ENCODE measurements around the gene BRSK2.
"Not testable (repeated sequence)": the region's sequence is repeated elsewhere in the genome, so short reads cannot be mapped to it uniquely, and the experiment has no call there.

Gene BRSK2

DNA sequence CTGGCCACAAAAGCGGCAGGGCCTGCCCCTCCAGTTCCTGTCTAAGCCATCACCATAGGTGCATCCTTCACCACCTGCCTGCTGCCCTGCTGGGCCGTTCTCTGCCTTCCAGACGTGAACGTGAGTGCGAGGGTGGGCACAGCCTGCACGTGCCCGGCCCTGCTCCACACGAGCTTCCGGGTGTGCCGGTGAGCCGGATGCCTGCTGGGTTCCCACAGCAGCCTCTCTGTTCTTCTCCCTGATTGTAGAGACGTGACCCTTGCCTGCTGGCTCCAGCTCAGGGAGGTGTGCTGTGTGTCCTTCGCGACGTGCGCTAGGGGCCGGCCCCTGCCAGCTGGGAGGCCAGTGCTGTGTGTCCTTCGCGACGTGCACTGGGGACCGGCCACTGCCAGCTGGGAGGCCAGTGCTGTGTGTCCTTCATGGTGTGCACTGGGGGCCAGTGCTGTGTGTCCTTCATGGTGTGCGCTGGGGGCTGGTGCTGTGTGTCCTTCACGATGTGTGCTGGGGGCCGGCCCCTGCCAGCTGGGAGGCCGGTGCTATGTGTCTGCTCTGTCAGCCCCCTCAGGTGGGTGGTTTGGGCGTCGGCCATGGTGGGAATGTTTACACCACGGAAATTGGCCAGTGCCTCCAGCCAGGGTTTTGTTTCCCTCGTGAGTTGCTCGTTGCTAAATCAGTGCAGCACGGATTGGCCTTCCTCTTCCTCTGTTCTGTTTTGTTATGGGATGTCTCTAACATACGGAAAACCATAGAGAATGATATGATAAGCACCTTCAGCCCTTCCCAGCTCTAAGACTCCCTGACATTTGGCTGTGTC is 35.4 kb upstream of the BRSK2 start:
- no peak for DNase-seq

DNA sequence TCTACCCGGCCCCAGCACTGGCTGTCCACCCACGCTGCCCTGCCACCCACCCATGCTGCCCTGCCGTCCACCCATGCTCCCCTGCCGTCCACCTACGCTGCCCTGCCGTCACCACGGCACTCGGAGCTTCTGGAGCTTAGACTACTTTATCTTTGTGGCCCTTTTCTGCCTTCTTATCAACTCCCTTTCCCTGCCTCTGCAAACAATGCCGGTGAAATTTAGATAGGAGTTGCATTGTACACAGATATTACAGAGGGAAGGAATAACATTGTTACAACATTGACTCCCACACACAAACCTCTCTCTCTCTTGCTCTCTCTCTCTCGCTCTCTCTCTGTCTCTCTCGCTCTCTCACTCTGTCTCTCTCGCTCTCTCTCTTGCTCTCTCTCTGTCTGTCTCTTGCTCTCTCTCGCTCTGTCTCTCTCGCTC is 33.7 kb upstream of the BRSK2 start:
- no peak for DNase-seq

DNA sequence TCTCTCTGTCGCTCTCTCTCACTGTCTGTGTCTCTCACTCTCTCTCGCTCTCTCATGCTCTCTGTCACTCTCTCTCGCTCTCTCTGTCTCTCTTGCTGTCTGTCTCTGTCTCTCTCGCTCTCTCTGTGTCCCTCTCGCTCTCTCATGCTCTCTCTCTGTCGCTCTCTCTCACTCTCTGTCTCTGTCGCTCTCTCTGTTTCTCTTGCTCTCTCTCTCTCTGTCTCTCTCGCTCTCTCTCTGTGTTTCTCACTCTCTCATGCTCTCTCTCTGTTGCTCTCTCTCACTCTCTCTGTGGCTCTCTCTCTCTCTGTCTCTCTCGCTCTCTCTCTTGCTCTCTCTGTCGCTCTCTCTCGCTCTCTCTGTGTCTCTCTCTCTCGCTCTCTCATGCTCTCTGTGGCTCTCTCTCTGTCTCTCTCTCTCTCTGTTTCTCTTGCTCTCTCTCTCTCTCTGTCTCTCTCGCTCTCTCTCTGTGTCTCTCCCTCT is 33.2 kb upstream of the BRSK2 start:
- DNase-seq = no peak

DNA sequence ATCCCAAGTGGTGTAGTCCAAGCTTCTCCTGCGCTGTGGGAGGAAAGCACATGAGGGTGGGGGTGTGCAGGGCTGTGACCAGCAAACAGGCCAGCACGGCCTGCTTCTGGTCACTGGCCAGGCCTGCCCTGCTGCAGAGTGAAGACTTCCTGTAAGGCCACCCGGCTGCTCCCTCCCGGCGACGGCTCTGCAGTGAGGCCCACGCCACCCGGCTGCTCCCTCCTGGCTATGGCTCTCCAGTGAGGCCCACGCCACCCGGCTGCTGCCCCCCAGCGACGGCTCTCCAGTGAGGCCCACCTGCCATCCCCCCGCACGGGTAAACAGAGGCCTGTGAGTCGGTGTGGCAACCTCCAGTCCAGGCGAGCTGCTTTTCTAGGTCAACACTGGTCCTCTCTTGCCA is 31.4 kb upstream of the BRSK2 start:
- DNase-seq = no peak

DNA sequence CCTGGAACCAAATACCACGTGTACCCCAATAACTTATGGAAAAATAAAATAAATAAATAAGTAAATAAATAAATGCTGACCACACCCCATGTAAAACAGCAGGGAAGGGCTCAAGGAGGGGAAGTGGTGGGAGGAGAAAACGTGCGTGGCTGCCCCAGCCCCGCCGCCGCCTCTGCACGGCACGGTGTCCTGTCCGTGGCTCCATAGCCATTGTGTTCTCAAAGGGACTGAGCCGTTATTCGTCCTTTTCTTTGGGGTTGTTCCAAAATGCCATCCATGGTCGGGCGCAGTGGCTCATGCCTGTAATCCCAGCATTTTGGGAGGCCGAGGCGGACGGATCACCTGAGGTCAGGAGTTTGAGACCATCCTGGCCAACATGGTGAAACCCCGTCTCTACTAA is 30.8 kb upstream of the BRSK2 start:
- DNase-seq = not testable (repeated sequence)

DNA sequence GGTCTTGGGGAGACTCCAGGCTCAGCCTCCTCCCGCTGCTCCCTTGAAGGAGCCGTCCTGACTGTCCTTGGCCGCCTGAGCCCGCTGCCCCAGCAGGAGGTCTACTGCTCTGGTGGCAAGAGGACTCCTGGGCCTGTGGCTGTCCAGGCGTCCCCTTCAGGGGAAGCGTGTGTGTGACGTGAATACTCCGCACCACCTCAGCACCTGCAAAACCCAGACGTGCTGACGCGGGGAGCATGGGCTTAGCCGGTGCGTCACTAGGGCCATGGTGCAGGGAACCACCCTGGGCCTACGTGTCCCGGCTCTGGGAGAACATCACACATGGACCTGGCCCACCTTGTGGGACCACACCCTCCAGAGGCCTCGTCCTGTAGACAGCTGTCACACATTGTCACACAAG is 30.2 kb upstream of the BRSK2 start:
- no peak for DNase-seq

DNA sequence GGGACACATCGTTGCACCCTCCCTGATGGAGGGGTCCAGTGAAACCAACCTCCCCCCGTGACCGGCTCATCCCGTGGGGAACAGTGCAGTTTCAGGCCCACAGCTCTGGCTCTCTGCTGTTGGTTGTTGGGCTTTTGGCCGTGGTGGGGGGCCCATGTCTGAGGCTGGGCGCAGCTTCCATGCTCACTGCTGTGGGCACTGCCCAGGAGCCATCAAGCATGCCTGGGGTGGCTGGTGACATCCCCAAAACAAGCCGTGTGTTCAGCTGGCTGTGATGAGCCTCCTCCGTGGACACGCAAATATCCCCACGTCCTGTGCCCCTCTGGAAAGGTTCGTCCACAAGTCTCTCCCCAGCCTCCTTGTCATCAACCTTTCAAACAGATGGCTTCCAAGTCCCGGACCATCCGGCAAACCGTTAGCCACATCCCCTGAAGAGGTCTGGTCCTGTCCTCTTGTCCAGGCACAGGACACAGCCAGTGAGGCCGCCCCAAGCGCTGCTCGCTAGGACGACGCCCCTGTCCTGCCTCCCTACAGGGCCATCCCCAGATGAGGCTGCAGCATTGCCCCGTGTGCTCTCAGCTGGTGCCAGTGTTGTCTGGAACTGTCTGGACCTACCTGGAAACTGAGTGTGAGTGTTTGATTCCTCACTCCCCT is 29.4 kb upstream of the BRSK2 start:
- DNase-seq = no peak

DNA sequence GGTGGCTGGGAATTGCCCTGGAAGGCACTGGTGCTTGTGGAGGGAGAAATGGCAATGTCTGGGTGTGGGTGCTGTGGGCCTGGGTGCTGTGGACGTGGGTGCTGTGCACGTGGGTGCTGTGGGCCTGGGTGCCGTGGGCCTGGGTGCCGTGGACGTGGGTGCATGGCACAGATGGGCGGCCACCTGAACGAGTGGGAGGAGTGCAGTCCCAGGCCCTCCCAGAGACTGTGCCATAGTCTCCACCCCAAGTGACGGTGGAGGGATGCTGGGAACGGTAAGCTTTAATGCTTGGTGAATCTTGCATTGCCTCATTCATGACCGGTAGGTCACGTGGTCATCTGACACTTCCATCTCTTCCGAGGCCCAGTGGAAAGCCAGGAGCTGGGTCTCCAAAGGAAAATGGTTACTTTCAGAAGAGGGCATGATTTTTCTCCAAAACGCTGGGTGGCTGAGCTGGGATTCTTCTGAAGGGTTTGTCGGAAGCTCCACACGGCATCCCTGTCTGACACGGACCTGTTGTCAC is 28.8 kb upstream of the BRSK2 start:
- DNase-seq = no peak

DNA sequence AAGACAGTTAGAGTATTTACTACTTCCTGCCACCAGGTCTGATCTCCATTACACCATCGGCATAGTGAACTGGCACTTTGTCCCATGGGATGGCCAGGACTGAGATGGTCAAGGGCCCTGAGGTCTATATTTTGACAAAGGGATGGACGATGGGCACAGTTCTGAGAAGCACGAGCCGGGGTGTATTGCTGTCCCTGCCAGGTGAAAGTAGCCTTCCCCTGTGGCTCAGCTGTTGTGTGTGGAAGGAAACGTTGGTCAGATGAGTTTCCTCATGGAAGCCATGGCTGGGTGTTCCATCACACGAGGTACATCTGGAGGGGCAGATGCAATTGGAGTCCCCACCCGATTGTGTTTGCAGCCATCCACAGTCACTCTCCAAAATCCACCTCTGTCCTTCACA is 27.9 kb upstream of the BRSK2 start:
- DNase-seq = no peak

DNA sequence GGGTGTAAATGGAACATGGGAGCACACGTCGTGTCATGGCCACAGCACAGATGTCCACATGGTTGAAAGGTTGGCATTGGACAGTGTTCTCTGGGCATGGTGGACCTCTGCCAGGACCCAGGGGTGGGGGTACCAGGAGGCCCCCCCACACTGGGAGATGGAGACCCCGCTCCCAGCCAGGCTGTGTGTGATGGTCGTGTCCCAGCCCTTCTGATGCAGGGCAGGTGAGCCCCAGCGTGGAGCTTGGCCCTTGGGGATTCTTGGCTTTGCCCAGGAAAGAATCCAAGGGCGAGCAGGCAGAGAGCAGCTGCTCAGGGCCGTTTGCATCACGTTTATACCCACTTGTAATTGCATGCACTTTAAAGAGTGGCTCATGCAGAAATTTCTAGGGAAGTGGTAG is 22.0 kb upstream of the BRSK2 start:
- DNase-seq = no peak

DNA sequence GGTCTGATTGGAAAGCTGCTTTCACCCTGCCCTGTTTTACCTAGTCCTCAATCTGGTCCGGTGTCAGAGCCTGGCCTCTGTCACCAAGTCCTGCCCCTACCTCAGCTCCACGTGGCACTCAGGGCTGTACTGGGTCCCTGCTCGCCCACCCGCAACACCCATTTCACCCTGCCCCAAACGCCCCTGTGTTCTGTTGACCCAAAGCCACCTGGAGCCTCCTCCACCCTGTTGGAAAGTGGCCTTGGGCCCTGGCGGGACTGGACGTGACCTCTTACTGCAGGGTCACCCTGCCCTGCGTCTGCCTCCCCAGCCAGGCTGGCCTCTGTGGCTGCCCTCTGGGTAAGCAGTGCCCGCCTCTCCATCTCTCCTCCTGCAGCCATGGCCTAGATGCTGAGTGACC is 21.5 kb upstream of the BRSK2 start:
- DNase-seq = no peak

DNA sequence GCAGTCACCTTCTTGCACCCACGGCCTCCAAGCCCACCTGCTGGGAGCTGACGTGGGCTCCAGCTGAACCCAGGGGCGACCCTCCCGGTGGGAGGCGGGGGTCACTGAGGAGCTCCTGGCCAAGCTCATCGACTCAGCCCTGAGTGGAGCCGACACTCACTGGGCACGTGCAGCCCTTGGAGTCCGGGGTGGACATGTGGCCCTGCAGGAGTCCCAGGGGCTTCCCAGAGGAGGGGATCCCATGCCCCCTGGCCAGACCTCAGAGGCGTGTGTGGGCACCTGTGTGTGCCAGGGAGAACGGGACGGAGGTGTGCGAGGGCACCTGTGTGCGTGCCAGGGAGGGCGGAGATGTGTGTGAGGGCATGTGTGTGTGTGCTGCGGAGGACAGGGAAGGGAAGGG is 20.8 kb upstream of the BRSK2 start:
- no peak for DNase-seq

DNA sequence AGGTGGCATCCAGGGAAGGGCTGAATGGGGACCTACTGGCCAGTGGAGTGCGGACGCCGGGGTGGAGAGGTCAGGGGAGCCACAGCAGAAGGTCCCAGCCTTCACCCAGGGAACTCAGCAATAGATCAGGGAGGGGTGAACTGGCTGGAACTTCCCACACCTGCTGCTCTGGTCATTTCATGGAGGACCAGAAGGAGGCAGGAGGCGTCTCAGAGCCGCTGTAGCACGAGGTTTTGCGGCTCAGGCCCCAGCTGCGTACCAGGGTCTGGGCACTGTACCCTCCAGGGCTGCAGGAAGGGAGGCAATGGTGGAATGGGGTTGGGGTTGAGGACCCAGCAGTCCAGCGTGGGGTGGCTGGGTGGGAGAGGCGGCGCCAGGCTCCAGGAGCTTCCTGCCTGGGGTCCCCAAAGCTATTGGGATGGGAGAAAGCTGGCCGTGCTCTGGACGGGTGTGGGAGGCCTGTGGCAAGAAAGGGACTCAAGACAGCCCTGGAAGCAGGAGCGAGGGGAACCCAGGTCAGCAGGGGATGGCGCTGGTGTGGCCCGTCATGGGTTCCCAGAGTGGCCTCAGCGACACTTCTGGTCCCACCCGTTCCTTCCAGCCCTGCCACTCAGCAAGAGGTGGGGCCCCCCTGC is 20.2 kb upstream of the BRSK2 start:
- no peak for DNase-seq

DNA sequence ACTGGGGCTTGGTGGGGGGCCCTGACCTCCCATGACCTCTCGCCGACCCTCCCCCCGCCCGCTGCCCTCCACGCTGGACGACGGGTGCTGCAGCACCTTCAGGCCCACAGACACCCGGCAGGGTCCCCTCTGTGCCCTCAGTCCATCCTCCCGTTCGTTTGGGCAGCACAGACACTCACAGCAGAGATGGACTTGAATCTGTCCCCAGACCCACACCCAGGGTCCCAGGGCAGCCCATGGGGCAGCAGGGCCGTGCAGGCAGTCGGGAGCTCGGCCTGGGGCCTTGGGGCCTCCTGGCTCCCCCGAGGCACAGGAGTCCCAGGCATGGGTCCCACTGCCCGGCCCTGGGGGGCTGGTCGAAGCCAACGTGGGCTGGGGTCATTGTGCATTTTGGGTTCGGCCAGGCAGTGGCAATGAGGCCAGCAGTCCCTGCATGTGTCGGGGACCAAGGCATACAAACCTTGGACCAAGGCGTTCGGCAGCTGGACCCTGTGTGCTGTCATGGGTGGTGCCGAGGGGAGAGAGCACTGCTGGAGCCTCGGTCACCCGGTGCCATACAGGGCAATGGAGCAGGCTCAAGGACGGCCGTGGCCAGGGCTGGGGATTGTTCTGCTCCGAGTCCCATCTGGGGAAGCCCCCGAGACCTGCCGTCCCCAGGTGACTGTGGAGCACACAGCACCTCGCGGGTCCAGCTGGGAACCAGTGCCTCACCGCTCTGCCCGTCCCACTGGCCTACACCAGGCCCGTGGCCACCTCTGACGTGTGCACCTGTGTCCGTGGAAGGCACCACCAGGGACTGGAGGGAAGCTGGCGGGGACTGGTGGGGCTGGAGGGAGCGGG is 19.3 kb upstream of the BRSK2 start:
- DNase-seq = no peak

DNA sequence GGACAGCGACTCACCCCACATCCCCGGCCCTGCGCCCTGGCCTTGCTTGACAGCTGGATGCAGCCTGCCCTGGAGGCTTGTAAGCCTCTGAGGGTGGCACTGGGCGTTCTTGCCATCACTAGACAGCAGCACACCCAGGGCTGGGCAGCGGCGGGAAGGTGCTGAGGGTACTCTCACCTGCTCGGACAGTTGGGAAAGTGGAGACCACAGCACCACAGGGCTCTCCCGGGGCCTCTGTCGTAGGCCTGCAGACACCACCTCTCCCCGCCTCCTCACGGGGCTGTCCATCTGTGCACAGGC is 18.8 kb upstream of the BRSK2 start:
- no peak for DNase-seq

DNA sequence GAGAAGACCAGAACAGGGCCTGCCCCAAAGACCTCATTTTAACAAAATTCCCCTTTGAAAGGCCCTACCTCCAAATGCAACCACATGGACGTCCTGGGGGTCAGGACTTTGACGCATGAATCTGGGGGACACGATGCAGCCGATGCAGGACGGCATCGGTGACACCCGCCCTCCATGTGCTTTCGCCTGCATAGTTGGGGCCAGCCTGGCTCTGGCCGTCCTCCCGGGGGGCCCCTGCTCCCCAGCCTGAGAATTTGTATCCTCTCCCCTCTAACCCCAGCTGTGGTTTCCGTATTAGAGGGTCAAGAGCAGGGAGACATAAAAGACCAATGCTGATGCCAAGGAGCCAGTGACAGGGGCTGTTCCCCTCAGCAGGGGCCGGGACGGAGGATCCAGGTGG is 18.4 kb upstream of the BRSK2 start:
- no peak for DNase-seq

DNA sequence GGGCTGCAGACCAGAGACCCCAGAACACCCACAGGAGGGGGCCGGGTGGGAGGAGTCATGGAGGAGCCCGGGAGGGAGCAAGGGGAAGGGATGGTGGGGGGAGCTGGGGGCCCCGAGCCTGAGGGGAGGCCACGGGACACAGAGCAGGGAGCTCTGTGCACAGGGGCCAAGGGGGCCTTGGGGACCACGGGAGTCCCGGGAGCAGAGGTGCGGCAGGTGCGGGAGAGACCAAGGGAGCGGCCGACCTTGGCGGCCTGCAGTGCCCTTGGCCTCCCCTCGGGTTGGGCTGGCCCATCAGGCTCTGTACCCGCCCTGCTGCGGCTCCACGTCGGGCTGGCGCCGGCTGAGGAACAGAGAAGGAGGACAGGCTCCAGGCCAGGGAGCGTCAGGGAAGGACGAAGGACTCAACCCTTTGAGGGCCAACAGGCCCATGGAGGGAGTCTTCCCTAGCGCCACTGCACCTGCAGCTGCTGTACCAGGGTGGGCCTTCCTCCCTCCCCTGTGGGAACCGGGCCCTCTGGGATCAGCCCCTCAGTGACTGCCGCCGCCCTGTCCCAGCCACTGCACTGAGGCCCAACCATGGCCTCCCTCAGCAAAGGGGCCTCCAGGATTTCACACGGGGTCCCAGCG is 17.8 kb upstream of the BRSK2 start:
- DNase-seq = no peak

DNA sequence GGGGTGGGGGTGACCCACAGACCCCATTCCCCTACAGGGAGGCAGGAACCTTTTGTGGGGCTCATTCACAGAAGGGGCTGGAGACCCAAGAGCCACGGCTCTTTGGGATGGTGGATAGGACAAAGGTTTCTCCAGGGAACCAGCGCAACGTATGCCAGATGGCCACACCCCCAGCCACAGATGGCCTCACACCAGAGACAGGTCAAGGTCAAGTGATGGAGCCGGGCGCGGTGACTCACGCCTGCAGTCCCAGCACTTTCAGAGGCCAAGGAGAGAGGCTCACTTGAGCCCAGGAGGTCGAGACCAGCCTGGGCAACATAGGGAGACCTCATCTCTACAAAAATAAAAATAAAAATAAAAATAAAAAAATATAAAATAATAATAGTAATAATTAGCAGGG is 17.1 kb upstream of the BRSK2 start:
- DNase-seq = no peak

DNA sequence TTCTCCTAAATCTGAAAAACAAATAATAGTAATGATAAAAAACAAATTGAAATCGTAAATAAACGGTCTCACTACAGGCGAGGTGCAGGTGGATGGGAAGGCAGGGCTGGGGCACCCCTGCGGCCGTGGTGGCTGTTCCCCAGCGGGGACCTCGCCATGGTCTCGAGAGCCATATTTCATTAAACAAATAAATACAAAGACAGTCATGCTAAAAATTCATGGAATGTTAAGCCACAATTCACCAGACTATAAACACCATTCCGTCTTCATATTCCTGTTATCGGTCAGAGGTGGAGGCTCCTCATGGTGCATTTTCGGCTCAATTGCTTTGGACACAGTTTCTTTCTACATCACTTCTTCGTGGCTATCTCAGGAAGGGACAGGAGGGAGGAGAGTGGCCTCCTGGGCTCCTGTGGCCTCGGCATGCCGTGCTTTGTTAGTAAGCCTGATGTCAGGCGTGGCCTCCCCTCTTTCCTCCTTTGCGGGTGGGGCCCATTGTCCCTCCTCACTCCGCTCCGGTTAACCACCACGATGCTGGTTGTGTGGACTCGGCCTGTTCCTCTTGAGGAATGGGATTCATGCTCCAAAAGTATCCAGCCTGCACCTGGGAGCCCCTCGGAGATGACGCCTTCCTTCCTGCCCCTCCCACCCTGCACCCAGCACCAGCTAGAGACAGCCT is 16.1 kb upstream of the BRSK2 start:
- no peak for DNase-seq

DNA sequence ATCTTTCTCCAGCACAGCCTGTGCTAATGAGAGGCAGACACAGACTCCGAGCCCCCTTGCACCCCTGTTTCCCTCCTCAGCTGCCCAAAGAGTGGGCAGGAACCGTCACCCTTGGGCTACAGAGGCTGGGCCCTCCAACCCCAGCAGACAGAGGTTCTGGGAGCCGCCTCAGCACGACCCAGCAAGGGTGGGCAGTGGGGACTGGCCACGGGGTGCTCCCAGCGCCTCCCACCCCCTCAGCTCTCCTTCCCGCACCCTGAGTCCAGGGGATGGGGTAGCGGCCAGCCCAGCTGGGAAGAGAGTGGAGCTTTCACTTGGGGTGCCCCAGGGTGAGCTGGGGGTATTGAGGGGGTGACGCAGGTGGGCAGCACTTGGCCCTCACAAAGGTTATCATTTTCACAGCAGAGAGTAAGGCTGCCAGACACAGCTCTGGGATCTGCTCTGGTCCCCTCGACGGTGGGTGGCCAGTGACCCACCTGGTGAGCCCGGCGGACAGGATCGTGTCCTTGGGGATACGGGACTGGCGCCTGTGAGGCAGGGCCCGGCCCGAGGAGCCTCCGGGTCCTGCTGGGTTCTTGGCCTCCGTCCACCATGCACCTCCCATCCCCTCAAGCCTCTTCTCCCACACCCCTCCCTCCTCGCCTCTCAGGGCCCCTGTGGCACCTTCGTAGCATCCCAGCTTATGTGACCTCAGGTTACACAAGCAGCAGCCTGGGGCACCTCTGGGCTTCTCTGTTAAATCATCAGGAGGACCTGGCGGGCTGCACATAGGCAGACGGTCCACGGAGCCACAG is 14.4 kb upstream of the BRSK2 start:
- DNase-seq = no peak

DNA sequence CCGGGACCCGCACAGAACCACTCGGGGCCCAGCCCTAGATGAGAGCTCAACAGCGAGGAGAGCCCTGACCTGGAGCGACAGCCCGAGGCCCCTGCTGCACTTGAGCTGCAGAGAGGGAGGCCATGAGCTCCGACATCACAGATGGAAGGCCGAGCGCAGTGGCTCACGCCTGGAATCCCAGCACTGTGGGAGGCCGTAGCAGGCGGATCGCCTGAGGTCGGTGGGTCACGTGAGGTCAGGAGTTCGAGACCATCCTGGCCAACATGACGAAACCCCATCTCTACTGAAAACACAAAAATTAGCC is 13.8 kb upstream of the BRSK2 start:
- no peak for DNase-seq

All from stimulated activated CD4-positive, alpha-beta T cell treated with anti-CD3 and anti-CD28 coated beads, Interleukin-2, amount 100 ng/mL, for 48 hours (primary cell).